Measurements from ENCODE around the gene MUC2.

GRCh38 chr11:1064167-1064566 is 10.5 kb upstream of the MUC2 start:
- TF ChIP-seq POLR2AphosphoS5 (IDR thresholded peaks at IDR 0.05), result no peak
- TF ChIP-seq CTCF (IDR thresholded peaks at IDR 0.05), result no peak

Measured in stomach (tissue), 4 donors.